NT2/D1 (cell line): ENCODE measurements around the gene NDUFC1.

Experiments used
- DNase-seq: peaks from one replicate; pipeline ENCODE4 v3.0.0-alpha.2; 2011; ENCODE audit warnings: low read depth, low spot score
- H3K27me3 ChIP-seq: 2 replicates; pipeline ENCODE4 v1.6.0; 2011; ENCODE audit warnings: mild to moderate bottlenecking; ENCODE audit not compliant: insufficient read length, insufficient read depth
- H3K36me3 ChIP-seq: 2 replicates; pipeline ENCODE4 v1.6.1; 2011; ENCODE audit warnings: mild to moderate bottlenecking, low read length, mixed read lengths; ENCODE audit not compliant: insufficient read depth, insufficient read length
- H3K4me1 ChIP-seq: 2 replicates; pipeline ENCODE4 v1.5.1; 2011; ENCODE audit not compliant: insufficient read depth, insufficient read length
- H3K4me3 ChIP-seq: 2 replicates; pipeline ENCODE4 v1.5.1; 2011; ENCODE audit warnings: low read depth; ENCODE audit not compliant: insufficient read length
- H3K9ac ChIP-seq: 2 replicates; pipeline ENCODE4 v1.6.0; 2011; ENCODE audit warnings: low read depth; ENCODE audit not compliant: insufficient read length
- H3K9me3 ChIP-seq: 2 replicates; pipeline ENCODE4 v1.5.1; 2011; ENCODE audit warnings: mild to moderate bottlenecking, low read length; ENCODE audit not compliant: insufficient read depth
- SUZ12 ChIP-seq: IDR thresholded peaks from 2 replicates; pipeline ENCODE4 v1.6.1; 2011; ENCODE audit not compliant: insufficient read length, insufficient read depth; ENCODE audit errors: extremely low read depth
- YY1 ChIP-seq: IDR thresholded peaks from 2 replicates; pipeline ENCODE4 v1.6.1; 2011; ENCODE audit not compliant: insufficient read length, insufficient read depth
- ZNF274 ChIP-seq: IDR thresholded peaks from 2 replicates; pipeline ENCODE4 v1.6.1; 2011; ENCODE audit warnings: mild to moderate bottlenecking, low read depth, low read length

The NDUFC1 gene

DNA sequence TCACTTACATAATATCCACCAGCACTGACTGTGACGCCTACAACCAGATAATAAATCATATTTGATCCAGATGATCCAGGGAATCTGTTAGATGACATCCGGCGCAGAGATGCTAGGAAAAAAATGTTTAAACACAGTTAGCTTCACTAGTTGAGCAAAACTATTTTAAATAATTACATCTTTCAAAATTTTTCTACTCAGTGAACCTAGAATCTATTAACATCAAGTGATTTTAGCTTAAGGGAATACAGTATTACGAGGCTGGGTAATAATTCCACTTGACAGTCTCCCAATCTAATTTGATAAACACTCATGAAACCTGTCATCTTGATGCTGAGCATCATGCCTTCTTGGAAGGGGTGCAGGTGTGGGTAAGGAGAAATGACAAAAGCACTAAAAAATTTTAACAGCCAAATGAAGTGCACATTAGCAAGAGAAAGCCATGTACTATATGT, 27.0 kb downstream of the NDUFC1 start:
- TF ChIP-seq ZNF274 (no peak), YY1 (no peak), SUZ12 (no peak)
- DNase-seq = no peak
- Histone ChIP-seq H3K36me3 (no peaks in the 10 kb centered on the region), H3K9me3 (no peaks in the 10 kb centered on the region), H3K4me1 (no peaks in the 10 kb centered on the region), H3K9ac (no peak overlapping the region), H3K4me3 (no peak overlapping the region), H3K27me3 (peaks cover 35% of the 10 kb centered on the region)

- TF ChIP-seq YY1 (no peak), ZNF274 (no peak), SUZ12 (no peak)
- H3K4me1 ChIP-seq = no peaks in the 10 kb centered on the region
- no peak overlapping the region for H3K4me3 ChIP-seq
- no peaks in the 10 kb centered on the region for H3K9me3 ChIP-seq
- H3K36me3 ChIP-seq = no peaks in the 10 kb centered on the region
- H3K27me3 ChIP-seq = peaks cover 30% of the 10 kb centered on the region
- no peak for DNase-seq
- no peak overlapping the region for H3K9ac ChIP-seq
Measured at GRCh38 chr4:139274790-139275189, 27.5 kb downstream of the NDUFC1 start.

DNA sequence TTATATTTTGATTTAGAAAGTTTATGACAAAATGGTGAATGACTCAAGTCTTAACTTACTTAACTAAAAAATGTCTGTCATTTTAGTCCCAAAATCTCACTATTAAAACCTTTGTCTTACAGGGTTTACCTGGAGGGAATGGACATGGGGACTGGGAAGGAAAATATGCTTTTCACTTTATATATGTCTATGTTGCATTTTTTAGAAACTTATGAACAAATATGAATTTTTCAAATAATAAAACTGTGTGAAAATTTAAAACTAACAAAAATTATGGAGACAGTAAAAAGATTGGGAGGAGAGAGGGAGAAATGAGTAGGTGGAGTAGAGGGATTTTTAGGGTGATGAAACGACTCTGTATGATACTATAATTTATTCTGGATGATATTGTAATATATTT, 28.4 kb downstream of the NDUFC1 start:
- no peak for DNase-seq
- H3K4me1 ChIP-seq = no peaks in the 10 kb centered on the region
- H3K4me3 ChIP-seq = no peak overlapping the region
- no peak overlapping the region for H3K9ac ChIP-seq
- TF ChIP-seq ZNF274 = no peak
- no peak for TF ChIP-seq SUZ12
- no peak for TF ChIP-seq YY1
- H3K9me3 ChIP-seq = no peaks in the 10 kb centered on the region
- H3K27me3 ChIP-seq = peaks cover 20% of the 10 kb centered on the region
- H3K36me3 ChIP-seq = no peaks in the 10 kb centered on the region

- DNase-seq = no peak
- Histone ChIP-seq H3K27me3 (no peaks in the 10 kb centered on the region), H3K9ac (no peak overlapping the region), H3K4me1 (no peaks in the 10 kb centered on the region), H3K9me3 (no peaks in the 10 kb centered on the region), H3K4me3 (no peak overlapping the region), H3K36me3 (no peaks in the 10 kb centered on the region)
- TF ChIP-seq SUZ12 = no peak
- no peak for TF ChIP-seq YY1
- no peak for TF ChIP-seq ZNF274
Measured at GRCh38 chr4:139267301-139267700, 35.0 kb downstream of the NDUFC1 start.

DNA sequence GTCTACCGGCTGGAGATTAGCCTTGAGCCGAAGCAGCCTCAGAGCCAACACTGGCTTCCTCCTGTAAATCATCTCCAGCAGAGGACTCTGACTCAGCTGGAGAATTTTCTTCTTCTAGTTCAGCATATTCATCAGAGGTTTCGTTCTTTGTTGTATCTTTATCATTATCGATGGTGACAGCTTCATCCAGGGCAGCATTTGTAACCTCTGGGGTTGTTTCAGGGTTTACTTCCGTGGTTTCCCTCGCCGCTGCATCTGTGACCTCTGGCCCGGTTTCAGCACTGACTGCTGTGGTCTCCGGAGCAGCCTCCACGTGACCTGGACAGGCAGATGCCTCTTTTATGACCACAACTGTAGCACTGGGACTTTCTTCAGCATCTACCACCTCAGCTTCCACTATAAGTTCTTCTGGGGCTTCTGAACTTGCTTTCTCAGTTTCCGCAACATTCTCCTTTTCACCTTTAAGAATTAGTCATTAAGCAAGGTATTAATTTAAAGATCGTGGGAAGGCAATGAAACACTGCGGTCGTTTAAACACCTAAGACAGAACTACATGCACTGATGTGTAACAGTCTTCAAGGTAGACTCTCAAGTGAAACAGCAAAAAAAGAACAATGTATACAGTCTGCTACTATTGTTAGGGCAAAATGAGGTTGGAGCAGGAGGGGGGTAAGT, 35.6 kb downstream of the NDUFC1 start:
- Histone ChIP-seq H3K36me3 (no peaks in the 10 kb centered on the region), H3K4me1 (no peaks in the 10 kb centered on the region), H3K9me3 (no peaks in the 10 kb centered on the region), H3K4me3 (no peak overlapping the region), H3K9ac (no peak overlapping the region), H3K27me3 (no peaks in the 10 kb centered on the region)
- TF ChIP-seq YY1 (no peak), SUZ12 (no peak), ZNF274 (no peak)
- DNase-seq = no peak

DNA sequence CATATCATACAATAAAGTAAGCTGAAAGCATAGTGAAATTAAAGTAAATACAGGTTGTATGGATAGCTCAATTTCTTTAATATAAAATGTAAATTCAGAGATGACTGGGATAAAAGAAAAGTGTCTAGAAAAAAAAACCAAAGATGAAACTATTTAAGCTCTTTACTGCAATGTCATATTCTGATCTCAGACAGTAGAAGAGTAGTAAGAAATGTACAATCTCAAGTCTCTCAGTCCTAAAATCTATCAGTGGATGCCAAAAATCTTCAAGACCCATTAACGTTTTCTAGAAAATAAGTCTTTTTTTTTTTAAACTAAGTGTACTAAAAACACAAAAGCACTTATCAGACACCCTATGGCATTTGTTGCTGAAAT, 36.1 kb downstream of the NDUFC1 start:
- TF ChIP-seq SUZ12 (no peak), YY1 (no peak), ZNF274 (no peak)
- no peak overlapping the region for H3K4me3 ChIP-seq
- no peak overlapping the region for H3K9ac ChIP-seq

GRCh38 chr4:139265654-139266053, 36.6 kb downstream of the NDUFC1 start:
- no peak overlapping the region for H3K4me3 ChIP-seq
- no peak for DNase-seq
- no peak for TF ChIP-seq YY1
- no peaks in the 10 kb centered on the region for H3K4me1 ChIP-seq
- H3K36me3 ChIP-seq = no peaks in the 10 kb centered on the region
- H3K9ac ChIP-seq = no peak overlapping the region
- no peaks in the 10 kb centered on the region for H3K9me3 ChIP-seq
- no peaks in the 10 kb centered on the region for H3K27me3 ChIP-seq

More for the DNA sequence above, 36.1 kb downstream of the NDUFC1 start:
- DNase-seq = no peak
- no peaks in the 10 kb centered on the region for H3K9me3 ChIP-seq
- H3K4me1 ChIP-seq = no peaks in the 10 kb centered on the region
- no peaks in the 10 kb centered on the region for H3K27me3 ChIP-seq
- no peaks in the 10 kb centered on the region for H3K36me3 ChIP-seq
